Head of caudate nucleus (tissue), 42 donors: ENCODE data around the gene GARIN1A.
A peak's percentile ranks its signal among the peaks of the same experiment; 100 is the strongest.
"Not testable (repeated sequence)": the region's sequence is repeated elsewhere in the genome, so short reads cannot be mapped to it uniquely, and the experiment has no call there.

Experiments used
- DNase-seq, 42 donors: peaks; one replicate each; pipeline versions ENCODE4 v3.0.0 to v3.0.0-alpha.2; 2020 to 2021; ENCODE audit warnings: mixed read lengths in 7 of 42
- intact Hi-C: fragments of 100-400 bp; cut with DNase I; formaldehyde crosslinking; loops from one replicate; pipeline ENCODE4 v1.15.0; 2022

GARIN1A gene

GRCh38 chr7:128671992-128672391 is at the start of gene GARIN1A:
TSS of gene GARIN1A (plus strand) at chr7:128672292. CDS start at chr7:128672398, 106 bp downstream.
- no peak for DNase-seq
- intact Hi-C loops: no loop called here

- intact Hi-C loops, DNase-seq: not testable (repeated sequence)
Observed at GRCh38 chr7:128627124-128627523, 45.0 kb upstream of the GARIN1A start.

DNA sequence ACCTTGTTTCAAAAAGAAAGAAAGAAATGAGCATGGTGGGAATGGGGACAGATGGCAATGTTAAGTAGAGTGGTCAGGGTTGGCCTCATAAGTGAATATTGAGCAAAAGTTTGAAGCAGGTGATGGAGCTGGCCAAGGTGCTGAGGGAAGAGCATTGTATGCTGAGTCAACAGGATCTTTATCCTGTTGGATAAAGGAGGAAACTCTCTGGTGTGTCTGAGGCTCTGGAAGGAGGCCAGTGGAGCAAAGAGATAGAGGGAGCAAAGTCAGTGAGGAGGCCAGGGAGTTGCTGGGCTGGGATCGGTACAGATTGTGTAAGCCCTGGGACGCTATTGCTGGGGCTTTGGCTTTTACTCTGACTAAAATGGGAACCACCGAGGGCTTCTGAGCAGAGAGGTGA is 38.2 kb upstream of the GARIN1A start:
- DNase-seq, intact Hi-C loops: not testable (repeated sequence)

GRCh38 chr7:128645206-128645605 is 26.9 kb upstream of the GARIN1A start:
- DNase-seq, intact Hi-C loops: not testable (repeated sequence)

DNA sequence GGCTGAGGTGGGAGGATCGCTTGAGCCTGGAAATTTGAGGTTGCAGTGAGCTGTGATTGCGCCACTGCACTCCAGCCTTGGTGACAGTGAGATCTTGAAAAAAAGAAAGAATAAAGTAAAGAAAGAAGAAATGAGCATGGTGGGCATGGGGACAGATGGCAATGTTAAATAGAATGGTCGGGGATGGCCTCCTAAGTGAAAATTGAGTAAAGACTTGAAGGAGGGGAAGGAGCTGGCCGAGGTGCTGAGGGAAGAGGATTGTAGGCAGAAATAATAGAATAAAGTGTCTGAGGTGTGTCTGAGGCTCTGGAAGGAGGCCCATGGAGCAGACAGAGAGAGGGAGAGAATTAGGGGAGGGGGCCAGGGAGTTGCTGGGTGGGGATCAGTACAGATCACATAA is 26.2 kb upstream of the GARIN1A start:
- intact Hi-C loops, DNase-seq: not testable (repeated sequence)

DNA sequence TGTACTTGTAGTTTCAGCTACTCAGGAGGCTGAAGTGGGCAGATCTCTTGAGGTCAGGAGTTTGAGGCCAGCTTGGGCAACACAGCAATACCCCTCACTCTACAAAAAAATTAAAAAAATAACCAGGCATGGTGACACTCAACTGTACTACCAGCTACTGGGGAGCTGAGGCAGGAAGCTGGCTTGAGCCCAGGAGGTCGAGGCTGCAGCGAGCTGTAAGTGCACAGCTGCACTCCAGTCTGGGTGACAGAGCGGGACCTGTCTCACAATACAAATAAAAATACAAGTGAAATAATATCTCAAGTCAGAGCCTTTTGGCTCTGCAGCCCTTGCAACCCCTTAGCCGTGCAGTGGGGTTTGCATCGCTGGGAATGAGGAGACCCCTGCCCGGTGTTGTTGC is 25.2 kb upstream of the GARIN1A start:
- DNase-seq: peak in 15 of 42 donors; percentile 6 to 62 (median 37)
- intact Hi-C loops: not testable (repeated sequence)

DNA sequence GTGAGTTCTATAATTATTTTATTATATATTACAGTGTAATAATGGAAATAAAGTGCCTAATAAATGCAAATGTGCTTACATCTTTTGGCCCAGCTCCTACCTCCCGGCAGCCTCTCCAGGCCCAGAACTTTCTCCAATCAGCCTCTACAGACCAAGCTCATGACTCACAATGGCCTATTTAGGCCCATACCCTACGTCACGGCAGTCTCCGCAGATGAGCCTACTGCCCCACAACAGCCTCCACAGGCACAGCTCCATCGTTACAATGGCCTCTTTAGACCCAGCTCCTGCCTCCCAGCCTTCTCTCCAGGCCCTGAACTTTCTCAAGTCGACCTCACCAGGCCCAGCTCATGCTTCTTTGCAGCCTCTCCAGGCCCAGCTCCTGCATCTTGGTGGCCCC is 21.0 kb upstream of the GARIN1A start:
- peak in 39 of 42 donors; percentile 10 to 75 (median 42) for DNase-seq
- intact Hi-C loops: not testable (repeated sequence)

DNA sequence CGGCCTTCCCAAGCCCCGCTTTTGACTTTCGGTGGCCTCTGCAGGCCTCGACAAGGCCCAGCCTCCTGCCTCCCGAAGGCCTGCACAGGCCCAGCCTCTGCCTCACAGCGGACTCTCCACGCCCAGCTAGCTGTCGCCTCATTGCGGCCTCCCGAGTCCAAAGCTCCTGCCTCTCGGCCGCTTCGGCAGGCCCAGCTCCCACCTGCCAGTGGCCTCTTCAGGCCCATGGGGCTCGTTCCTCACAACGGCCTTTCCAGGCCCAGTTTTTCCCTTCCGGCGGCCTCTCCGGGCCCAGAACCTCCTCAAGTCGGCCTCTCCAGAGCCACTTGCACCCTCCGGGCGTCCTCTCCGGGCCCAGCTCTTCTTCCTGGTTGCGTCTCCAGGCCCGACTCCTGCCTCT is 19.5 kb upstream of the GARIN1A start:
- DNase-seq, intact Hi-C loops: not testable (repeated sequence)

DNA sequence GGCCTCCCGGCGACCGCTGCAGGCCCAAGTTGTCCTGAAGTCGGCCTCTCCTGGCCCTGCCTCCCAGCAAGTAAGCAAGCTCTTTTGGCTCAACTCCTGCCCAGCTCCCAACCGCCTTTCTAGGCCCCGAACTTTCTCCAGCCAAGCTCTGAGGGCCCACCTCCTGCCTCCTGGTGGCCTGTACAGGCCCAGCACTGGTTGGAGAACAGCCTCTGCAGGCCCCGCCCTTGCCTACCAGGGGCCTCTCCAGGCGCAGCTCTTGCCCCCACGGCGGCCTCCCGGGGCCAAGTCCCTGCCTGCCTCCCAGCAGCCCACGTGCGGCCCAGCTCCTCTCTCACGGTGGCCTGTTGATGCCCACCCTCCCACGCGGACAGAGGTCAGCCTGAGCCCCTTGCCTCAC is 18.9 kb upstream of the GARIN1A start:
- DNase-seq, intact Hi-C loops: not testable (repeated sequence)

GRCh38 chr7:128654080-128654479 is 18.0 kb upstream of the GARIN1A start:
- DNase-seq, intact Hi-C loops: not testable (repeated sequence)

GRCh38 chr7:128654501-128654900 is 17.6 kb upstream of the GARIN1A start:
- DNase-seq, intact Hi-C loops: not testable (repeated sequence)

DNA sequence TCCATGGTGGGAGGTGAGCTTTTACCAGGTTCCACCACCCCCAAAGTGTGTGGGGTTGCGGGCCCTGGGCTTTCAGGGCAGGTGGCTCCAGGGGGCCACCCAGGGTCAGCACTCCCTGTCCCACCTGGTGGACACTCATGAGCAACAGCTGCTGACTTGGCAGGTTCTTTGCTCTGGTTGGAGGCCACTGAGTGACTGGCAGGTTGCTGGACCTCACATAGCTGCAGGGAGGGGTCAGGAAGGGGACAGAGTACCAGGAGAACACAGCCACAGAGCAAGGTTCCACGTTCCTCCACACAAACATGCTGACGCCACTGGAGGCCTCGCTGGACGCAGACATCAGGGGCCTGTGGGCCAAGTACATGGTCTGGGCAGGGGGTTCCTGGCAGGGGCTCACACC is 13.7 kb upstream of the GARIN1A start:
- intact Hi-C loops: not testable (repeated sequence)

DNA sequence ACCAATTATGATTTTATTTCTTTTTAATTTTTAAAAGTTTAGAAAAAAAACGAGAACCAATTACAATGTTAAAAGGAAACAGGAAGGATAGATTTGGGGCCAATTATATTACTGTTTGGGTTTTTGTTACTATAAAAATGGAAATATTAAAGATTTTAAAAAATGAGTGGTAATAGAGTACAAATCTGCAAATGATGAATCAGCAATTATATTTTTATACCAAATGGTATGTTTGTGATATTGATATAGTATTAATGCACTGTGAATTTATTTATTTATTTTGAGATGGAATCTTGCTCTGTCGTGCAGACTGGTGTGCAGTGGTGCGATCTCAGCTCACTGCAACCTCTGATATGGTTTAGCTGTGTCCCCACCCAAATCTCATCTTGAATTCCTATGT is 11.5 kb upstream of the GARIN1A start:
- intact Hi-C loops: no loop called here
- DNase-seq: no peak

More for the DNA sequence above, 13.7 kb upstream of the GARIN1A start:
- peak in 1 of 42 donors; percentile 18 for DNase-seq

DNA sequence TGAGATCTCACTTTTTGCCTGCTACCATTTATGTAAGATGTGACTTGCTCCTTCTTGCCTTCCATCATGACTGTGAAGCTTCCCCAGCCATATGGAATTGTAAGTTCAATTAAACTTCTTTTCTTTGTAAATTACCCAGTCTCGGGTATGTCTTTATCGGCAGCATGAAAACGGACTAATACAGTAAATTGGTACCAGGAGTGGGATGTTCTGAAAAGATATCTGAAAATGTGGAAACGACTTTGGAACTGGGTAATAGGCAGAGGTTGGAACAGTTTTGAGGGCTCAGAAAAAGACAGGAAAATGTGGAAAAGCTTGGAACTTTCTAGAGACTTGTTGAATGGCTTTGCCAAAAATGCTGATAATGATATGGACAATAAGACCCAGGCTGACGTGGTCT is 10.6 kb upstream of the GARIN1A start:
- DNase-seq: no peak
- intact Hi-C loops: no loop called here

DNA sequence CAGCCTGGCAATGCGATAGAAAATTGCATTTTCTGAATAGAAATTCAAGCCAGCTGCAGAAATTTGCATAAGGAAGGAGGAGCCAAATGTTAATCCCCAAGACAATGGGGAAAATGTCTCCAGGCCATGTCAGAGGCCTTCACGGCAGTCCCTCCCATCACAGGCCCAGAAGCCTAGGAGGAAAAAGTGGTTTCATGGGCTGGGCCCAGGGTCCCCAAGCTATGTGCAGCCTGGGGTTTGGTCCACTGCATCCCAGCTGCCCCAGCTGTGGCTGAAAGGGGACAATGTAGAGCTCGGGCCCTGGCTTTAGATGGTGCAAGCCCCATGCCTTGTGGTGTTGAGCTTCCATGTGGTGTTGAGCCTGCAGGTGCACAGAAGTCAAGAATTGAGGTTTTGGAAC is 10.0 kb upstream of the GARIN1A start:
- intact Hi-C loops: no loop called here

DNA sequence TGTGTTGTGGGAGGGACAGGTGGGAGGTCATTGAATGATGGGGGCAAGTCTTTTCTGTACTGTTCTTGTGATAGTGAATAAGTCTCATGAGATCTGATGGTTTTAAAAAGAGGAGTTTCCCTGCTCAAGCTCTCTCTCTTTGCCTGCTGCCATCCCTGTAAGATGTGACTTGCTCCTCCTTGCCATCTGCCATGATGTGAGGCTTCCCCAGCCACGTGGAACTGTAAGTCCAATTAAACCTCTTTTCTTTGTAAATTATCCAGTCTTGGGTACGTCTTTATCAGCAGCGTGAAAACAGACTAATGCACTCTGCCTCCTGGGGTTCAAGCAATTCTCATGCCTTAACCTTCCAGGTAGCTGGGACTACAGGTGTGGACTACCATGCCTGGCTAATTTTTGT is 8.9 kb upstream of the GARIN1A start:
- DNase-seq, intact Hi-C loops: not testable (repeated sequence)

More for the DNA sequence above, 10.0 kb upstream of the GARIN1A start:
- DNase-seq: no peak

GRCh38 chr7:128665057-128665456 is 7.0 kb upstream of the GARIN1A start:
- DNase-seq: no peak
- intact Hi-C loops: no loop called here

DNA sequence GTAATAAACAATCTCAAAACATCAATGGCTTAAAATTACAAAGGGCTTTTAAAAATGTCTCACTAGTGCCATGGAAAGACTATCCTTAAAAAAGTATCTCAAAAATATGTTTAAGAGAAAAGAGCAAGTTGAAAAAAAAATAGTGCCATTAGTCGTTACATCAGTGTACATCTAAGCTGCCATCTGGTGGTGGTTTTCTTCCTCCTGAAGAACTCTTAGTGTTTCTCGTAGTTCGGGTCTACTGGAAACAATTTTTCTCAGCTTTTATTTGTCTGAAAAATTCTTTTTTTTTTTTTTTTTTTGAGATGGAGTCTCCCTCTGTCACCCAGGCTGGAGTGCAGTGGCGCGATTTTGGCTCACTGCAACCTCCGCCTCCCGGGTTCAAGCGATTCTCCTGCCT is 5.9 kb upstream of the GARIN1A start:
- intact Hi-C loops: no loop called here
- peak in 12 of 42 donors; percentile 11 to 74 (median 42) for DNase-seq

- intact Hi-C loops: no loop called here
- DNase-seq: peak in 35 of 42 donors; percentile 9 to 73 (median 33)
Observed at GRCh38 chr7:128672927-128673517, 930 bp downstream of the GARIN1A start.

GRCh38 chr7:128673571-128673970 is 1.5 kb downstream of the GARIN1A start:
- intact Hi-C loops: no loop called here

GRCh38 chr7:128676665-128677064 is 4.6 kb downstream of the GARIN1A start:
- no peak for DNase-seq
- intact Hi-C loops: no loop called here

More at GRCh38 chr7:128673571-128673970, 1.5 kb downstream of the GARIN1A start:
- no peak for DNase-seq
